Measurements from ENCODE around the gene SCGB1C2.

SCGB1C2 gene

DNA sequence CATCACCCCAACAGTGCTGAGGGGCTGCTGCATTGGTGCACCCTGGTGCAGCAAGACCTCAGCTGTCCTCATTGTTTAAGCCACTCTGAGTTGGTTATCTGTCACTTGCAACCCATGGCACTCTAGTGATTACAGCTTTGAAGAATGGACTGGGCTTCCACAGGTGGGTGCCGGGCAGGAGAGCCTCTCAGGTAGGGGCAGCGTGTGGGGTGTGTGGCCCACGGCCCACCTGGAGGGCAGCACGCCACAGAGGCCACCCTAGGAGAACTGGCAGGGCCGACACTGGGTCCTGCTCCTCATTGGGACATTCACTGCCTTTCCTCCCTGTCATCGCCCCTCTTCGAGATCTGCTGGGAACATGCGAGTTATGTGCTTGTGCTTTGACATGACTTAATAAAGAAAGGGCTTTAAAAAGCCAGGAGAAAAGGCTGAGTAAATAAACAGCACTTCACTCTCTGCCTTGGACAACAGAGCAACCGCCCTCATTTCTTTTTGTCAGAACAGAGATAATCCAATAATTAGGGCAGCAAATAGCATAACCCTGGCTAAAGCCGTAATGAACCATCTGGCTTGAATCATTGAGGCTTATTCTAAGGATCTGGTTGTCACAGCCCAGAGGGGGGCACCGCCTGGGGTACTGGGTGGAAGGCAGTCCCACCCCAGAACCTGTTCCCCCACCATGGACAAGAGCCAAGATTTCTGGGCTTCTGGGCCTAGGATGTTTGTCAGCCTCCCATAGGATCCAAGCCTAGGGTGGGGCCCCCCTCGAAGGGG is 41.1 kb downstream of the SCGB1C2 start:
- peaks cover 19% of the 10 kb centered on the region for H3K27me3 Mint-ChIP-seq
- no peaks in the 10 kb centered on the region for H3K36me3 Mint-ChIP-seq
- H3K9me3 Mint-ChIP-seq = no peaks in the 10 kb centered on the region
- H3K27ac Mint-ChIP-seq = no peak overlapping the region
- H3K4me3 Mint-ChIP-seq = no peak overlapping the region
- H3K4me1 Mint-ChIP-seq = peaks cover 5% of the 10 kb centered on the region

DNA sequence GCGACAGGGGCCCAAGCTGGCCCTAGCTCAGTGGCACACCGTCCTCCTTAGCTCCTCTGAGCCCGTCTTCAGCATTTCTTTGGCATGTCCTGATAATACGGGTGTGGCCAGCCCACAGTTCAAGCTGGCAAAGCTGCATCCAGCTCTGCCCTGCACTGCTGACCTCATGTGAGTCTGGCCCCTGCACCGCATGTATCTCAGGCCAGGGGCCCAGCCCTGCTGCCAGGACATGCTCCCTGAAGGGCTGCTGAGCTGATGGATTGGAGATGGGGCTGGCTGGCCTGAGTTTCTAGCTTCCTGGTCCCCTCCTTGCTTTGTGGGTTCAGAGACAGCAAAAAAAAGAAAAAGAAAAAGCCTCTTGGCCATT is 41.7 kb downstream of the SCGB1C2 start:
- no peaks in the 10 kb centered on the region for H3K36me3 Mint-ChIP-seq
- H3K9me3 Mint-ChIP-seq = no peaks in the 10 kb centered on the region
- H3K4me1 Mint-ChIP-seq = peaks cover 5% of the 10 kb centered on the region
- H3K27me3 Mint-ChIP-seq = peaks cover 20% of the 10 kb centered on the region
- H3K4me3 Mint-ChIP-seq = no peak overlapping the region
- no peak overlapping the region for H3K27ac Mint-ChIP-seq

DNA sequence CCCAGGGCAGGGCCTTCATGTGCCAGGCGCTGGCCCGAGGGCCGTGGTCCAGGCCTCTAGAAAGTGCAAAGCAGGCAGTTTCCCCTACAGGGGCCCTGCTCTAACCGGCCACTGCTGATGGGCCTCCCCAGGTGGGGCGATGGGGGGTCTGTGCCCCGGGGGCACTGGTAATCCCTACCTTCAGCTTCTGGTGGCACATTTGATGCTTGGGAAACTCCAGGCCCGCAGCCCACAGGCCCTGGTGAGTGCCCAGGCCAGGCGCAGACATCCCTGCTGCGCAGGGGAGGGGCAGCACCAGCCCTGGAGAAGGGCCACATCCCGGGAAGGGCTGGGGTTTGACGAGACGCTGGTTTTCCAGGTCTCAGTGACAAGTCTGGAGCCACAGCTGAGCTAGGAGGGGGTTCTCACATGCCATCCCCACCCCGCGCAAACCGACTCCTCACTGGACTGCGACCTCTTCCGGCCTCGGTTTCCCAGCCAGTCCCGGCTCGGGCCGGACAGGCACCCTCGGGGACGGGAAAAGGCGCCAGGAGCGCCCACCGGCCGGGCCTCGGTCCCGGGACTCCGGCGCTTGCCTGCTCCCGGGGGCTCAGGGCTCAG is 42.5 kb downstream of the SCGB1C2 start:
- H3K9me3 Mint-ChIP-seq = no peaks in the 10 kb centered on the region
- peaks cover 5% of the 10 kb centered on the region for H3K4me1 Mint-ChIP-seq
- H3K27ac Mint-ChIP-seq = no peak overlapping the region
- H3K36me3 Mint-ChIP-seq = no peaks in the 10 kb centered on the region
- H3K4me3 Mint-ChIP-seq = no peak overlapping the region
- peaks cover 20% of the 10 kb centered on the region for H3K27me3 Mint-ChIP-seq

DNA sequence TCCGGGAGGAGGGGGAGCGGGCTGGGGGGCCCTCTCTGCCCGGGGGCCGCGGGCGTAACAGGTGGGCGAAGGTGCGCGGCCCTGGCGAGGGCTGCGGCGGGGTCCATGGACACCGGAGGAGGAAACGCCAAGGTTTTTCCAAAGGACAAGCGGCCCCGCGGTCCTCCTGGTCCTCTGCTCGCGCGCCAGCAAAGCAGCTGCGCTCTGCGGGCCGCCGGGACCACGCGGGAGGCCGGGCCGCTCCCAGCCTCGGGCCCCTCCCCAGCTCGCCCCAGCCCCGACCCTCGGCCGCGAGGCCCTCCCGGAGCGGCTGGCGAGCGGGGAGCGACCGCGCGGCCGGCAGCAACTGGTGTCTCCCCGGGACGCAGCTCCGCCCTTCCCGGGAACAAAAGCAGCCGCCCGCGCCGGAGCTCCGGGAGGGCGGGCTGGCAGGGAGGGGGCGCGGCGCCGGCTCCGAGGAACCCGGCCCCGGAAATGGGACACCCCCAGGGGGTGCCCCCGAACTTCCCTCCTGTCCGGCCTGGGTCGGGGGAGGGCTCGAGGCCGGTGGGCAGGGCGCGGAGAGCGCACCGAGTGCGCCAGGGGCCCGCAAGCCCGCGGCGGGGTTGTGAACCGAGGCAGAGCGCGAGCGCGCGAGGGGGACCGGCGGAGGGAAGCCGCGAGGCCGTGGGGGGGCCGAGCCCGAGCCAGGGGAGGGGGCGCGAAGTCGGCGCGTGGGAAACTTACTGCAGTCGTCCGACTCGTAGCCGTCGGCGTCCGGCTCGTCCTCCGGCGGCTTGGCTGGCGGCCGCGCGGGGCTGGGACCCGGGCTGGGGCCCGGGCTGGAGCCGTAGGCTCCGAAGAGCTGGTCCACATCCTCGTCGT is 43.2 kb downstream of the SCGB1C2 start:
- Mint-ChIP-seq H3K9me3 (no peaks in the 10 kb centered on the region), H3K36me3 (no peaks in the 10 kb centered on the region), H3K27ac (no peak overlapping the region), H3K4me1 (peaks cover 6% of the 10 kb centered on the region), H3K27me3 (peaks cover 20% of the 10 kb centered on the region), H3K4me3 (no peak overlapping the region)

DNA sequence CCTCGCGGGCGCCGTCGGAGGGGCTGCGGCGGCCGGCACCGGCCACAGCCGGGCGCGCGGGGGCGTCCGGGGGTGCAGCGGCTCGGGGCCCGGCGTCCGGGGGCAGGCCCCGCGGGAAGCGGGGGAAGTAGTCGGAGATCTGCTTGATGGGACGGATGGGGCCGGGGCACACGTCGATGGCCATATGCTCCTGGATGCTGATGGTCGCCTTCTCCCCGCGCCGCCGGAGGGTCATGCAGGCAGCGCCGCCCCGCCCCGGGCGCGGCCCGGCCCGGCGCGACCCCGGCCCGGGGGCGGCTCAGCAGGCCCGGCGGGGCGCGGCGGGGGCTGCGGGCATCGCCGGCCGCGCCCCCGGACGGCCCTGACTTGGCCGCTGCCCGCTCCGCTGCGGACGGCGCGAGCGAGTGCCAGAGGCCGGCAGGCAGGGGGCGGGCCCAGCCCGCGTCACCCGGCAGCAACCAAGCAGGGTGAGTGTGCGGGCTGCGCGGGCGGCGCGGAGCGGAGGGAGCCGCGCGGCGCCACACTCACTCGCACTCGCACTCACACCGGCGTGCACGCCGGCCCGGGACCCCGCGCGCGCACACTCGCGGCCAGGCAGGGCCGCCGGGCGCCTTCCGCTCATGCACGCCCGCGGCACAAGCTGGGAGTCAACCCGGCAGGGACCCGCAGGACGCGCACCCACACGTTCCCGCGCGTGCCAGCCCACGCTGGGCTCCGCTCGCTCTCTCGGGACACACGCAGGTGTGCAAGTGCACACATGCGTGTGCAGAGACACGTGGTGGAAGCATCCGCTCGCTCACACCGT is 44.1 kb downstream of the SCGB1C2 start, which contains the start of gene DOC2B:
DOC2B (minus strand) TSS at position 406 of the 805 bp plus-strand sequence; CDS start at position 235, 171 bp downstream.
- Mint-ChIP-seq H3K36me3 (no peaks in the 10 kb centered on the region), H3K4me3 (peak within 1 kb of the TSS; percentile 57), H3K4me1 (peaks cover 9% of the 10 kb centered on the region), H3K27ac (no peak within 1 kb of the TSS), H3K27me3 (peaks cover 20% of the 10 kb centered on the region), H3K9me3 (no peaks in the 10 kb centered on the region)

DNA sequence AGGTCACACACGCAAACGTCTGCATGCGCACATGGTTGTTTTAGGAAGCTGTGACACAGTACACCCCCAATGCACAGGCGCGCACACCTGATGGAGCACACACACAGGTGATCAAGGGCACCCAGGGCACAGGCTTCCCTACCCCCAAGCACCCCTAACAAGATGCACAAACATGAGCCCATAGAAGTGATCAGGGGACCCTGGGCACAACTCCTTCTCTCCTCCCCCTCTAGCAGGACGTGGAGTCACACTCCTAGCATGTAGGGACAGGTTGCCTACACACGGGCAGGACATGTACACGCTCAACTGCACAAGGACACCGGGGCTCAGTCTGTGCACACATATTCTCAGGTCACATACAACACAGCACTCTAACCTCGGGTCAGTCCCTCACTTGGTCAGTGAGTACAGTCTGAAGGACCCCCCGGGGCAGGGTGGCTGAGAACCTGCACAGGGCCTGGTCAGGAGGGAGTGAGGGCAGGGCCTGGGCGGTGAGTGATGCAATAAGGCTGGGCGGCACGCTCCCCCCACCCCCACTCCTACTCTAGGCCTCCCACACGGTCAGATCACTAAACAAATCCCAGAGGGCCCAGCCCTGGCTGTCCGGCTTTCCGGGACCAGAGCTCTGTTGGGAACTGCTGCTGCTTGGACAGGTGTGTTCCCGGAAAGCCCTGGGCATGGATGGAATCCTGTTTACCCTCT is 44.8 kb downstream of the SCGB1C2 start:
- H3K4me3 Mint-ChIP-seq = peak overlapping the region; percentile 57
- no peaks in the 10 kb centered on the region for H3K36me3 Mint-ChIP-seq
- H3K27ac Mint-ChIP-seq = no peak overlapping the region
- H3K9me3 Mint-ChIP-seq = no peaks in the 10 kb centered on the region
- H3K27me3 Mint-ChIP-seq = peaks cover 19% of the 10 kb centered on the region
- peaks cover 9% of the 10 kb centered on the region for H3K4me1 Mint-ChIP-seq

DNA sequence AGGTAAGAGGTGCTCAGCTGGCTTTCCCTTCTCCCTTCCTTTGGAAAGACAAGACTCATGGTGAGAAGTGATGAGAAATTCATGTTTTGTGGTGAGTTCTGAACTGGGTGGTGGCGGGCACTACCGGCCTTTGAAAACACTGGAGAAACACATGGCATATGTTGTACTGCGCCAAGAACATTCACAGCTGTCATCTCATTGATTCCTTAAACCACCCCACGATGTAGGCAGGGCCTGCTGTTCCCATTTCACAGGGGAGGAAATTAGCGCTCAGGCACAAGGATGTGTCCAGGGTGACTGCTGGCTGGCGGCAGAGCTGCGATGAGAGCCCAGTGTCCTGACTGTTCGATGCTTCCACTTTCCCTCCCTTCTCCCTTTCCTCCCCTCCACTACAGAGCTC is 45.7 kb downstream of the SCGB1C2 start:
- Mint-ChIP-seq H3K27me3 (peaks cover 16% of the 10 kb centered on the region), H3K4me3 (no peak overlapping the region), H3K36me3 (no peaks in the 10 kb centered on the region), H3K4me1 (peaks cover 9% of the 10 kb centered on the region), H3K27ac (no peak overlapping the region), H3K9me3 (no peaks in the 10 kb centered on the region)

DNA sequence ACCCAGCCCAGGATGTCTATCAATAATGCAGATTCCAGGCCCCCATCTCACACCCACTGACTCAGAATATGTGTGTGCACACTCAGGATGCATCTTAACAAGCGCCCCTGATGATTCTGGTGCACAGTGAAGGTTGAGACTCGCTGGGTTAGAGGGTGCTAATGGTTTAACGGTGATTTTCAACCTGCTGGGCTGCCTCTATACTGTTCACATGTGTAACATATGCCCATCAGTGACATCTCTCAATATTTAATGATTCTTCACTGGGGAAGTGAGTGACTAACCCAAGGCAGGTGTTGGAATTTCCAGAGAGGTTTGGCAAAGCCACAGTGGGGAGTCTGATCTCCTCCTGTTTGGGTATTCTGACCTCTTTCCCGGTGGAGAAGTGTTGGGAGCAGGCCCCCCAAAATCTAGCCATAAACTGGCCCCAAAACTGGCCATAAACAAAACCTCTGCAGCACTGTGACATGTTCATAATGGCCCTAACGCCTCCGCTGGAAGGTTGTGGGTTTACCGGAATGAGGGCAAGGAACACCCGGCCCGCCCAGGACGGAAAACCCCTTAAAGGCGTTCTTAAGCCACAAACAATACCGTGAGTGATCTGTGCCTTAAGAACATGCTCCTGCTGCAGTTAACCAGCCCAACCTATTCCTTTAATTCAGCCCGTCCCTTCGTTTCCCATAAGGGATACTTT is 48.2 kb downstream of the SCGB1C2 start:
- Mint-ChIP-seq H3K4me3 (no peak overlapping the region), H3K27ac (peak overlapping the region; percentile 69), H3K27me3 (peaks cover 12% of the 10 kb centered on the region), H3K9me3 (no peaks in the 10 kb centered on the region), H3K36me3 (no peaks in the 10 kb centered on the region), H3K4me1 (peaks cover 16% of the 10 kb centered on the region)

DNA sequence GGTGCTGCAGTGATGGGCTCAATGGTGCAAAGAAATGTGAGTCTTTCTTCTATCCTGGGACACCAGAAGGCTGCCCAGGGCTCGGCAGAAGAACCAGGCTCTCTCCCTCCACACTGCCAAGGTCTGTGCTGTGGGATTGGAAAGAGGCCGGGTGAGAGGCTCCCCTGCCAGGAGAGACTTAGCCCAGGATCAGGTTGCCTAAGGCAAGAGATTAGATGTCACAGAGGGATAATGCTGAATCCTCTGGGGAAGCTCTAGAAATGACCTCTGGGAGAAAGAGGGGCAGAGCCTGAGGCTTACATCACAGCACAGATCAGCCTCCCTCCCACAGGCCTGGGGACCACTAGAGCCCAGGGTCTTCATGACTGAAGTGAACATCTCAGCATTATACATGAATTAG is 49.8 kb downstream of the SCGB1C2 start:
- Mint-ChIP-seq H3K4me1 (peaks cover 13% of the 10 kb centered on the region), H3K4me3 (no peak overlapping the region), H3K36me3 (no peaks in the 10 kb centered on the region), H3K27ac (no peak overlapping the region), H3K27me3 (peaks cover 9% of the 10 kb centered on the region), H3K9me3 (no peaks in the 10 kb centered on the region)
